ENCODE results near the gene KIT.

DNA sequence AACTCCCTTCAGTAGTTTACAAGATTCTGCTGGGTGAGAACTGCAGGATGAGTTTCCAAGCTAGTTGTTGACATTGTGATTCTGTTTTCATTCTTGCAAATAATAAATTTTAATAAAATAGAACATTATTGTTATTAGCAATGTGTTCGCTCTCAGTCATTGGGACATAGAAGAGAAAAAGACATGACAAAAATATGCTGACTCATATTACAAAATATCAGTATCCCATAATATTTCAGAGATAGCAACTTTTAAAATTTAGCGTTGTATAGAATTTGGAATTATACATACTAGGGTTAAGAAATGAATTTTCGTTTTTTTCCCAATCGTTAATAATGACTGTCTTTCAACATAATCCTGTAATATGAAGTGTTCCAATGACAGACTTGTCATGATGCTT lies 45.4 kb downstream of the KIT start:
- TF ChIP-seq, protein P1, sequence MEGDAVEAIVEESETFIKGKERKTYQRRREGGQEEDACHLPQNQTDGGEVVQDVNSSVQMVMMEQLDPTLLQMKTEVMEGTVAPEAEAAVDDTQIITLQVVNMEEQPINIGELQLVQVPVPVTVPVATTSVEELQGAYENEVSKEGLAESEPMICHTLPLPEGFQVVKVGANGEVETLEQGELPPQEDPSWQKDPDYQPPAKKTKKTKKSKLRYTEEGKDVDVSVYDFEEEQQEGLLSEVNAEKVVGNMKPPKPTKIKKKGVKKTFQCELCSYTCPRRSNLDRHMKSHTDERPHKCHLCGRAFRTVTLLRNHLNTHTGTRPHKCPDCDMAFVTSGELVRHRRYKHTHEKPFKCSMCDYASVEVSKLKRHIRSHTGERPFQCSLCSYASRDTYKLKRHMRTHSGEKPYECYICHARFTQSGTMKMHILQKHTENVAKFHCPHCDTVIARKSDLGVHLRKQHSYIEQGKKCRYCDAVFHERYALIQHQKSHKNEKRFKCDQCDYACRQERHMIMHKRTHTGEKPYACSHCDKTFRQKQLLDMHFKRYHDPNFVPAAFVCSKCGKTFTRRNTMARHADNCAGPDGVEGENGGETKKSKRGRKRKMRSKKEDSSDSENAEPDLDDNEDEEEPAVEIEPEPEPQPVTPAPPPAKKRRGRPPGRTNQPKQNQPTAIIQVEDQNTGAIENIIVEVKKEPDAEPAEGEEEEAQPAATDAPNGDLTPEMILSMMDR (IDR thresholded peaks at IDR 0.05; ENCODE audit: poor library complexity), result no peak
- no peak for TF ChIP-seq EZH2phosphoT487 (IDR thresholded peaks at IDR 0.05; ENCODE audit: low read depth, severe bottlenecking, unreplicated experiment)
- no peak for TF ChIP-seq EZH2 (IDR thresholded peaks at IDR 0.05; ENCODE audit: borderline replicate concordance)
